Tibial nerve (tissue), 3 donors: Measurements from ENCODE around the gene CHCHD1.

Experiments used
- POLR2A ChIP-seq, 2 donors: fragments of 450-650 bp; IDR thresholded peaks; one replicate each; pipeline ENCODE4 v1.6.1; 2017; ENCODE audit warnings: antibody characterized with exemption in 2 of 2, mild to moderate bottlenecking in 2 of 2, moderate library complexity in 2 of 2
- TF ChIP-seq, protein P1 (sequence below), 5 experiments: fragments of 200-600 bp in 3 of 5; fragments of 450-650 bp in 2 of 5; sonication (generic) in 3 of 5; IDR thresholded peaks; one replicate each; pipeline ENCODE4 v1.5.1; 2016 to 2019; ENCODE audit warnings: antibody characterized with exemption in 5 of 5, mild to moderate bottlenecking in 3 of 5, moderate library complexity in 2 of 5

DNA sequence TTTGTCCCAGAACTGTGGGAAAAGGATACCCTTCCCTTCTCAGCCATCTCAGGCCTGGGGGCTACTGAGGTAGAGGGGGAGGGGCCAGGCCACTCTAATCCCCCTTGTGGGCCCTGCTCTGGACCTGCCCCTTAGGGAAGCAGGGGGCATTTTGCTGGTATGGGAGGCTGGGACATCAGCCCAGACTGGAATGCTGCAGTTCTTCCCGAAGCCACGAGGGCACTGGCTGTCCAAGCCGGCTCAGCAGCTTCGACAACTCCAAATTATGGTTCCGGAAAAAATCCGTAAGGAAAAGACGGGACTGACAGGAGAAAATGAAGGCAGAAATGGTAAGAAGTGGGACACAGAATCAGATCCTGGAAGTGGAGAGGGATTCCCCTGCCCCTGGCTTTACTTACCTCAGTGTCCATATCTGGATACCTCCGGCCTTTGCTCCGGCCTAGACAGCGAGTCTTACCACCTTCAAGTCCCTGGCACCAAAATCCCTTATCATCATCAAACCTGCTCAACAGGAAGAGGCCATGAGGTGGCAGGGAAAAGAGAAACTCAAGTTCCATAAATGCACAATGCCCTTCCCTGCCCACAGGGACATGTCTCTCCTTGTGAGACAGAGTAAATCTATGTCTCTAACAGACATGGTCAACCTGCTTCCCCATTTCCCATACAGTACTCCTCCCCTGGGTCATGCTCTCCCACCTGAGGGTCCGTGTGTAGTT, 20.6 kb downstream of the CHCHD1 start:
- TF ChIP-seq, protein P1, sequence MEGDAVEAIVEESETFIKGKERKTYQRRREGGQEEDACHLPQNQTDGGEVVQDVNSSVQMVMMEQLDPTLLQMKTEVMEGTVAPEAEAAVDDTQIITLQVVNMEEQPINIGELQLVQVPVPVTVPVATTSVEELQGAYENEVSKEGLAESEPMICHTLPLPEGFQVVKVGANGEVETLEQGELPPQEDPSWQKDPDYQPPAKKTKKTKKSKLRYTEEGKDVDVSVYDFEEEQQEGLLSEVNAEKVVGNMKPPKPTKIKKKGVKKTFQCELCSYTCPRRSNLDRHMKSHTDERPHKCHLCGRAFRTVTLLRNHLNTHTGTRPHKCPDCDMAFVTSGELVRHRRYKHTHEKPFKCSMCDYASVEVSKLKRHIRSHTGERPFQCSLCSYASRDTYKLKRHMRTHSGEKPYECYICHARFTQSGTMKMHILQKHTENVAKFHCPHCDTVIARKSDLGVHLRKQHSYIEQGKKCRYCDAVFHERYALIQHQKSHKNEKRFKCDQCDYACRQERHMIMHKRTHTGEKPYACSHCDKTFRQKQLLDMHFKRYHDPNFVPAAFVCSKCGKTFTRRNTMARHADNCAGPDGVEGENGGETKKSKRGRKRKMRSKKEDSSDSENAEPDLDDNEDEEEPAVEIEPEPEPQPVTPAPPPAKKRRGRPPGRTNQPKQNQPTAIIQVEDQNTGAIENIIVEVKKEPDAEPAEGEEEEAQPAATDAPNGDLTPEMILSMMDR (IDR thresholded peaks at IDR 0.05): no peak
- TF ChIP-seq POLR2A (IDR thresholded peaks at IDR 0.05): no peak
